Mesendoderm (in vitro differentiated cells): ENCODE data around the gene KIF11.

Experiments
- DNase-seq: peaks from one replicate; pipeline ENCODE4 v3.0.0; 2013
- H2AK5ac ChIP-seq: 2 replicates; pipeline ENCODE4 v1.6.1; 2013; ENCODE audit warnings: low read length, inconsistent platforms
- H2BK120ac ChIP-seq: 2 replicates; pipeline ENCODE4 v1.6.1; 2013; ENCODE audit warnings: low read depth, mild to moderate bottlenecking, low read length, moderate library complexity, mixed read lengths
- H2BK15ac ChIP-seq: replicated peaks from 2 replicates; pipeline ENCODE4 v1.6.1; 2013; ENCODE audit warnings: low read depth, mild to moderate bottlenecking, moderate library complexity
- H2BK5ac ChIP-seq: 2 replicates; pipeline ENCODE4 v1.6.1; 2013; ENCODE audit warnings: low read length, inconsistent platforms
- H3K18ac ChIP-seq: 2 replicates; pipeline ENCODE4 v1.6.1; 2013; ENCODE audit warnings: mild to moderate bottlenecking, low read length, mixed read lengths
- H3K23ac ChIP-seq: one replicate; pipeline ENCODE4 v1.6.1; 2013; ENCODE audit warnings: low read length
- H3K27ac ChIP-seq: 2 replicates; pipeline ENCODE4 v1.5.1; 2013; ENCODE audit warnings: low read depth, mild to moderate bottlenecking, inconsistent platforms, low read length, moderate library complexity
- H3K27me3 ChIP-seq: 2 replicates; pipeline ENCODE4 v1.6.1; 2013; ENCODE audit warnings: low read length, control low read depth, mild to moderate bottlenecking, inconsistent platforms; ENCODE audit not compliant: insufficient read depth, poor library complexity
- H3K36me3 ChIP-seq: 2 replicates; pipeline ENCODE4 v1.6.1; 2013; ENCODE audit warnings: low read length, inconsistent platforms; ENCODE audit not compliant: control insufficient read depth, insufficient read depth
- H3K4ac ChIP-seq: one replicate; pipeline ENCODE4 v1.6.1; 2013; ENCODE audit warnings: low read depth, mild to moderate bottlenecking, low read length, moderate library complexity
- H3K4me1 ChIP-seq: 2 replicates; pipeline ENCODE4 v1.6.1; 2013; ENCODE audit warnings: low read depth, low read length, inconsistent platforms; ENCODE audit not compliant: control insufficient read depth
- H3K4me2 ChIP-seq: 2 replicates; pipeline ENCODE4 v1.6.1; 2013; ENCODE audit warnings: low read length
- H3K4me3 ChIP-seq: 2 replicates; pipeline ENCODE4 v1.5.1; 2013; ENCODE audit warnings: mild to moderate bottlenecking, low read length
- H3K56ac ChIP-seq: one replicate; pipeline ENCODE4 v1.6.1; 2013; ENCODE audit warnings: low read length
- H3K79me1 ChIP-seq: 2 replicates; pipeline ENCODE4 v1.6.1; 2013; ENCODE audit warnings: low read length, inconsistent platforms
- H3K79me2 ChIP-seq: 2 replicates; pipeline ENCODE4 v1.6.1; 2013; ENCODE audit warnings: mild to moderate bottlenecking, low read length; ENCODE audit not compliant: control insufficient read depth, insufficient read depth
- H3K9ac ChIP-seq: 2 replicates; pipeline ENCODE4 v1.6.1; 2013; ENCODE audit warnings: low read length, inconsistent platforms
- H4K5ac ChIP-seq: one replicate; pipeline ENCODE4 v1.6.1; 2013; ENCODE audit warnings: low read length
- H4K8ac ChIP-seq: one replicate; pipeline ENCODE4 v1.6.1; 2013; ENCODE audit warnings: low read depth, mild to moderate bottlenecking, control low read depth, low read length, moderate library complexity
- WGBS: extraction: QIAGEN DNeasy Blood & Tissue Kit; methylation state at CpG from one replicate; pipeline ENCODE4 v1.1.7; 2013; ENCODE audit warnings: low lambda C conversion rate, missing lambda C conversion rate; ENCODE audit not compliant: insufficient coverage; ENCODE audit errors: extremely low coverage; 5-methylcytosine and 5-hydroxymethylcytosine counted together

KIF11 gene

DNA sequence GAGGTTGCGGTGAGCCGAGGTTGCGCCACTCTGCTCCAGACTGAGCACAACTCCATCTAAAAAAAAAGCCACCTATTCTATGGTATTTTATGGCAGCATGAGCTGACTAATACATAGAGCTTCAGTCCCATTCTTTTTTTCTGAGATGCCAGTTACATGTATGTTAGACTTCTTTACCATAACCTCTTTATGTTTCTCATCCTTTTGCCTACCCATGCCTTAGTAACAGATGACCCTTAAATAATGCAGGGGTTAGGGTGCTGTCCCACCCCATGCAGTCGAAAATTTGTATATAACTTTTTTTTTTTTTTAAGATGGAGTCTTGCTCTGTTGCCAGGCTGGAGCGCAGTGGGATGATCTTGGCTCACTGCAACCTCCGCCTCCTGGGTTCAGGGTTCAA is 74.1 kb downstream of the KIF11 start:
- Histone ChIP-seq H3K18ac (no peak overlapping the region), H3K4ac (no peak overlapping the region), H3K79me2 (no peaks in the 10 kb centered on the region), H2BK120ac (no peak overlapping the region), H2BK15ac (no peak overlapping the region), H3K4me2 (no peak overlapping the region), H2BK5ac (no peak overlapping the region), H3K9ac (no peak overlapping the region), H3K4me1 (no peaks in the 10 kb centered on the region), H3K4me3 (no peak overlapping the region), H3K27me3 (no peaks in the 10 kb centered on the region), H4K8ac (no peak overlapping the region), H3K56ac (no peak overlapping the region), H3K27ac (no peak overlapping the region), H4K5ac (no peak overlapping the region), H3K36me3 (no peaks in the 10 kb centered on the region), H3K79me1 (no peaks in the 10 kb centered on the region), H2AK5ac (no peak overlapping the region), H3K23ac (no peak overlapping the region)
- DNase-seq, result no peak
- no CpG with 5 or more reads among the region's 6 CpGs for WGBS

DNA sequence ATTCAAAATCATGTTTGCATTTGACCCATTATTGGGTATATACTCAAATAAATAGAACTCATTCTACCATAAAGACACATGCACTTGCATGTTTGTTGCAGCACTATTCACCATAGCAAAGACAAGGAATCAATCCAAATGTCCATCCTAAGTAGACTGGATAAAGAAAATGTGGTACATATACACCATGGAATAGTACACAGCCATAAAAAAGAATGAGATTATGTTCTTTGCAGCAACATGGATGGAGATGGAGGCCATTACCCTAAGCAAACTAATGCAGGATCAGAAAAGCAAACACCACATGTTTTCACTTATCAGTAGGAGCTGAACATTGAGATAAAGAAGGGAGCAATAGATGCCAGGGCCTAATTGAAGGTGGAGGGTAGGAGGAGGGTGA is 84.8 kb downstream of the KIF11 start:
- H2AK5ac ChIP-seq, result no peak overlapping the region
- H2BK120ac ChIP-seq, result no peak overlapping the region
- DNase-seq, result no peak
- H3K4me2 ChIP-seq, result no peak overlapping the region
- no peak overlapping the region for H3K4ac ChIP-seq
- H3K23ac ChIP-seq, result no peak overlapping the region
- no peaks in the 10 kb centered on the region for H3K79me1 ChIP-seq
- no peak overlapping the region for H3K27ac ChIP-seq
- no peak overlapping the region for H3K4me3 ChIP-seq
- no peak overlapping the region for H2BK5ac ChIP-seq
- no peak overlapping the region for H2BK15ac ChIP-seq
- no peak overlapping the region for H4K8ac ChIP-seq
- H4K5ac ChIP-seq, result no peak overlapping the region
- no peak overlapping the region for H3K9ac ChIP-seq
- no peak overlapping the region for H3K56ac ChIP-seq
- no peaks in the 10 kb centered on the region for H3K27me3 ChIP-seq
- no peaks in the 10 kb centered on the region for H3K4me1 ChIP-seq
- no peaks in the 10 kb centered on the region for H3K36me3 ChIP-seq
- H3K79me2 ChIP-seq, result no peaks in the 10 kb centered on the region
- no peak overlapping the region for H3K18ac ChIP-seq

DNA sequence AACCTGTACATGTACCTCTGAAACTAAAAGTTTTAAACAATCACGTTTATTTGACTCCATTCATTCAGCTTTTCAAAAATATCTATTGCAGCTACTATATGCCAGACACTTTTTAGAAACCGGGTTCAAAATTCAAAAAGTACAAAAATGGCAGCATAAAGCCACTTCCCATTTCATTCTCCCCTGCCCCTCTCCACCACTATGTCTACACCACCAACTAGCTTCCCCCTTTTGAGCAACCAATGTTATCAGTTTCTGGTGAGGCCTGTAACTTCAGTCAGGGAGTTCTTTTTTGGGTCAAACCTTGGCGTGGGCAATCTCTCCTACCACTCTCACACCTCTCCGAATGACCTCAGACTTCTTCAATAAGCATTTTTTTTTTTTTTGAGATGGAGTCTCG is 85.3 kb downstream of the KIF11 start:
- no peak overlapping the region for H3K9ac ChIP-seq
- H2AK5ac ChIP-seq, result no peak overlapping the region
- no peak overlapping the region for H2BK5ac ChIP-seq
- no peaks in the 10 kb centered on the region for H3K27me3 ChIP-seq
- no peaks in the 10 kb centered on the region for H3K79me2 ChIP-seq
- no peak overlapping the region for H3K56ac ChIP-seq
- H3K36me3 ChIP-seq, result no peaks in the 10 kb centered on the region
- no peak overlapping the region for H3K4me2 ChIP-seq
- no peak overlapping the region for H3K4ac ChIP-seq
- no peak for DNase-seq
- WGBS, result no CpG with 5 or more reads among the region's 5 CpGs
- H3K23ac ChIP-seq, result no peak overlapping the region
- H3K4me3 ChIP-seq, result no peak overlapping the region
- H2BK120ac ChIP-seq, result no peak overlapping the region
- H3K4me1 ChIP-seq, result no peaks in the 10 kb centered on the region
- no peak overlapping the region for H4K5ac ChIP-seq
- no peaks in the 10 kb centered on the region for H3K79me1 ChIP-seq
- no peak overlapping the region for H3K18ac ChIP-seq
- no peak overlapping the region for H3K27ac ChIP-seq
- no peak overlapping the region for H4K8ac ChIP-seq
- H2BK15ac ChIP-seq, result no peak overlapping the region

GRCh38 chr10:92681306-92681834 is 88.4 kb downstream of the KIF11 start:
- no CpG with 5 or more reads among the region's 2 CpGs for WGBS
- H3K36me3 ChIP-seq, result no peaks in the 10 kb centered on the region
- H3K23ac ChIP-seq, result no peak overlapping the region
- H3K56ac ChIP-seq, result no peak overlapping the region
- no peaks in the 10 kb centered on the region for H3K79me1 ChIP-seq
- H3K27ac ChIP-seq, result no peak overlapping the region
- no peak overlapping the region for H2BK120ac ChIP-seq
- H3K4me1 ChIP-seq, result no peaks in the 10 kb centered on the region
- no peaks in the 10 kb centered on the region for H3K79me2 ChIP-seq
- no peak overlapping the region for H3K18ac ChIP-seq
- H3K9ac ChIP-seq, result no peak overlapping the region
- H2AK5ac ChIP-seq, result no peak overlapping the region
- H4K8ac ChIP-seq, result no peak overlapping the region
- no peak overlapping the region for H2BK5ac ChIP-seq
- H4K5ac ChIP-seq, result no peak overlapping the region
- H2BK15ac ChIP-seq, result no peak overlapping the region
- no peaks in the 10 kb centered on the region for H3K27me3 ChIP-seq
- no peak overlapping the region for H3K4me2 ChIP-seq
- H3K4me3 ChIP-seq, result no peak overlapping the region
- H3K4ac ChIP-seq, result no peak overlapping the region
- DNase-seq, result no peak

GRCh38 chr10:92688573-92688926 is 95.6 kb downstream of the KIF11 start:
- Histone ChIP-seq H3K4me3 (no peak overlapping the region), H3K27me3 (peaks cover 18% of the 10 kb centered on the region), H2BK15ac (no peak overlapping the region), H3K36me3 (no peaks in the 10 kb centered on the region), H3K79me2 (no peaks in the 10 kb centered on the region), H3K4me2 (no peak overlapping the region), H3K4me1 (no peaks in the 10 kb centered on the region), H3K27ac (no peak overlapping the region), H2BK120ac (no peak overlapping the region), H2AK5ac (no peak overlapping the region), H4K8ac (no peak overlapping the region), H3K18ac (no peak overlapping the region), H3K23ac (no peak overlapping the region), H3K4ac (no peak overlapping the region), H4K5ac (no peak overlapping the region), H2BK5ac (no peak overlapping the region), H3K56ac (no peak overlapping the region), H3K79me1 (no peaks in the 10 kb centered on the region), H3K9ac (no peak overlapping the region)
- no peak for DNase-seq
- WGBS, result no CpG with 5 or more reads among the region's 5 CpGs

DNA sequence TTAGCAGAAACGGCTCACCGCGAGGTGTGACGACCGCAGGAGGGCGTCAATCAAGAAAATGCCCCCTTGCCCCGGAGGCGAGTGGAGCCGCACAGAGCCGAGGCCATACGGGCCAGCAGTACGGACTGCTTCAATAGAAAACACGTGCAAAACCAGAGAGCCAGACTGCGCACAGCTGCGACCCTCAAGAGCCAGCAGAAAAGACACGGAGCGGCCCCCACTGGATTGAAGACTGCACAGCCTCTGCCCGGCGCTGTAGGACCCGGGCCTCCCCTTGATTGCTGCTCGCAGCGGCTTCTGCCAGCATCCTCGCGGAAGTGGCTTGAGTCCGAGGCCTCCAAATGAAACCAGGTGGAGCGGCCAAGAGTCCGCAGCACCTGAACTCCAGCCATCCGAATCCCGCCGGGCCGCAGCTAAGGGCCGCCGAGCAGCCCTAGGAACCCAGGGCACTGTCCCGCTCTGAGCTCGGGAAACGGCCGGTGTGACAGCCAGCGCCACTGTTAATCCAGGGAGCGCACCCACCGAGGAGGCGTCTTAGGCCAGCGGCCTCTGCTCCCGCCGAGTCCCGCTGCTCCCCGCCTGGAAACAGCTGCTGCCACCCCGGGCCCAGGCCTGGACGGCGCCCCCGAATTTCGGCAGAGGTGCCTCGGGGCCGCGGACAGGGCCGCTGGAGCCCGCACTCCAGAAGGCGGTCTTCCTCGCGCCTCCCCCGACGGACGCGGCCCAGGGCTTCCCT is 96.2 kb downstream of the KIF11 start:
- Histone ChIP-seq H3K4ac (no peak overlapping the region), H4K8ac (no peak overlapping the region), H3K4me1 (no peaks in the 10 kb centered on the region), H3K27ac (no peak overlapping the region), H4K5ac (no peak overlapping the region), H2BK15ac (no peak overlapping the region), H3K36me3 (no peaks in the 10 kb centered on the region), H3K56ac (peak overlapping the region; percentile 79), H2AK5ac (no peak overlapping the region), H3K23ac (no peak overlapping the region), H3K27me3 (peaks cover 18% of the 10 kb centered on the region), H3K79me1 (no peaks in the 10 kb centered on the region), H3K79me2 (no peaks in the 10 kb centered on the region), H2BK120ac (no peak overlapping the region), H2BK5ac (no peak overlapping the region), H3K4me2 (peak overlapping the region; percentile 45), H3K9ac (peak overlapping the region; percentile 54), H3K4me3 (peak overlapping the region; percentile 8), H3K18ac (no peak overlapping the region)
- peak; percentile 59 for DNase-seq
- no CpG with 5 or more reads among the region's 63 CpGs for WGBS
